Neural cell (in vitro differentiated cells): ENCODE measurements around the gene CCNK. TPM values are rescaled to one million over a fixed set of nuclear protein-coding genes. Genes with fewer than 3 reads are reported as not detected.

Experiments
- H2AFZ ChIP-seq: fragments of 200-600, 300-800 bp; sonication (generic), shearing (Covaris generic); 2 replicates; pipeline ENCODE4 v1.6.0; 2014; ENCODE audit warnings: low read depth, mild to moderate bottlenecking, antibody characterized with exemption, low read length, moderate library complexity
- H3F3A ChIP-seq: fragments of 200-600 bp; shearing (Covaris generic); 2 replicates; pipeline ENCODE4 v1.6.1; 2016; ENCODE audit warnings: mild to moderate bottlenecking, moderate library complexity, mixed read lengths, antibody characterized with exemption, low read length; ENCODE audit not compliant: insufficient read depth, poor library complexity, severe bottlenecking
- H3K27ac ChIP-seq: fragments of 200-600, 300-800 bp; sonication (generic), shearing (Covaris generic); 2 replicates; pipeline ENCODE4 v1.5.1; 2014; ENCODE audit warnings: mild to moderate bottlenecking, low read length, moderate library complexity
- H3K27me3 ChIP-seq: fragments of 300-800, 200-600 bp; sonication (generic), shearing (Covaris generic); 2 replicates; pipeline ENCODE4 v1.6.0; 2014; ENCODE audit warnings: mild to moderate bottlenecking, low read depth, low read length, moderate library complexity; ENCODE audit not compliant: insufficient read depth
- H3K36me3 ChIP-seq: fragments of 300-800, 200-600 bp; sonication (generic), shearing (Covaris generic); 2 replicates; pipeline ENCODE4 v1.5.1; 2014; ENCODE audit warnings: mild to moderate bottlenecking, antibody characterized with exemption, low read length, moderate library complexity; ENCODE audit not compliant: insufficient read depth
- H3K4me2 ChIP-seq: fragments of 300-800, 200-600 bp; sonication (generic), shearing (Covaris generic); 2 replicates; pipeline ENCODE4 v1.6.0; 2014; ENCODE audit warnings: mild to moderate bottlenecking, low read length
- H3K4me3 ChIP-seq: fragments of 300-800, 200-600 bp; sonication (generic), shearing (Covaris generic); 2 replicates; pipeline ENCODE4 v1.5.1; 2014; ENCODE audit warnings: mild to moderate bottlenecking, low read length, moderate library complexity
- H3K79me2 ChIP-seq: fragments of 200-600 bp; shearing (Covaris generic); replicated peaks from 2 replicates; pipeline ENCODE4 v1.6.0; 2014; ENCODE audit warnings: mild to moderate bottlenecking, low read length, moderate library complexity; ENCODE audit not compliant: insufficient read depth
- H3K9ac ChIP-seq: fragments of 300-800, 200-600 bp; sonication (generic), shearing (Covaris generic); 2 replicates; pipeline ENCODE4 v1.6.1; 2016; ENCODE audit warnings: mild to moderate bottlenecking, low read length, mixed read lengths
- H3K9me2 ChIP-seq: fragments of 200-600 bp; shearing (Covaris generic); 2 replicates; pipeline ENCODE4 v1.6.1; 2016; ENCODE audit warnings: mild to moderate bottlenecking, low read length, mixed read lengths; ENCODE audit not compliant: insufficient read depth
- H3K9me3 ChIP-seq: fragments of 200-600, 300-800 bp; sonication (generic), shearing (Covaris generic); 2 replicates; pipeline ENCODE4 v1.6.1; 2016; ENCODE audit warnings: mild to moderate bottlenecking, mixed run types, low read length, moderate library complexity, mixed read lengths
- H4K20me1 ChIP-seq: fragments of 200-600 bp; shearing (Covaris generic); 2 replicates; pipeline ENCODE4 v1.6.1; 2016; ENCODE audit warnings: mild to moderate bottlenecking, mixed run types; ENCODE audit not compliant: insufficient read depth
- EP300 ChIP-seq: fragments of 450-650 bp; conservative IDR thresholded peaks from 2 replicates; pipeline ENCODE4 v1.6.1; 2014; ENCODE audit warnings: antibody characterized with exemption, mild to moderate bottlenecking, moderate library complexity; ENCODE audit not compliant: poor library complexity, severe bottlenecking
- EZH2 ChIP-seq: fragments of 200-600, 300-800 bp; shearing (Covaris generic), sonication (generic); IDR thresholded peaks from 2 replicates; pipeline ENCODE4 v1.6.1; 2014; ENCODE audit warnings: antibody characterized with exemption, low read length, borderline replicate concordance, mild to moderate bottlenecking; ENCODE audit not compliant: insufficient read depth, poor library complexity, severe bottlenecking
- MXI1 ChIP-seq: fragments of 450-650 bp; conservative IDR thresholded peaks from 2 replicates; pipeline ENCODE4 v1.6.1; 2014; ENCODE audit warnings: antibody characterized with exemption, mild to moderate bottlenecking; ENCODE audit not compliant: poor library complexity, severe bottlenecking
- POLR2AphosphoS5 ChIP-seq: IDR thresholded peaks from 2 replicates; pipeline ENCODE4 v1.6.1; 2012
- RAD21 ChIP-seq: fragments of 450-650 bp; conservative IDR thresholded peaks from 2 replicates; pipeline ENCODE4 v1.6.1; 2014; ENCODE audit warnings: antibody characterized with exemption, mild to moderate bottlenecking, moderate library complexity
- SMC3 ChIP-seq: fragments of 450-650 bp; conservative IDR thresholded peaks from 2 replicates; pipeline ENCODE4 v1.6.1; 2014; ENCODE audit warnings: antibody characterized with exemption, mild to moderate bottlenecking, moderate library complexity; ENCODE audit not compliant: poor library complexity
- TAF1 ChIP-seq: IDR thresholded peaks from 2 replicates; pipeline ENCODE4 v1.6.1; 2012; ENCODE audit warnings: low read depth
- polyA plus RNA-seq: library from polyadenylated mRNA; depleted of rRNA; stranded (reverse); fragments of >200 nt; gene quantifications from 2 replicates; pipeline ENCODE4 v1.2.3, GENCODE V29; 2014
- TF ChIP-seq, protein P1 (sequence below): fragments of 450-650 bp; IDR thresholded peaks from 2 replicates; pipeline ENCODE4 v1.5.1; 2014; ENCODE audit warnings: antibody characterized with exemption, mild to moderate bottlenecking, moderate library complexity; ENCODE audit not compliant: poor library complexity, severe bottlenecking
- TF ChIP-seq, protein P2 (sequence below): IDR thresholded peaks from 2 replicates; pipeline ENCODE4 v1.6.1; 2012; ENCODE audit warnings: borderline replicate concordance

The CCNK gene
- polyA plus RNA-seq, 1 donor from 2014 or later, result 11.2 TPM

DNA sequence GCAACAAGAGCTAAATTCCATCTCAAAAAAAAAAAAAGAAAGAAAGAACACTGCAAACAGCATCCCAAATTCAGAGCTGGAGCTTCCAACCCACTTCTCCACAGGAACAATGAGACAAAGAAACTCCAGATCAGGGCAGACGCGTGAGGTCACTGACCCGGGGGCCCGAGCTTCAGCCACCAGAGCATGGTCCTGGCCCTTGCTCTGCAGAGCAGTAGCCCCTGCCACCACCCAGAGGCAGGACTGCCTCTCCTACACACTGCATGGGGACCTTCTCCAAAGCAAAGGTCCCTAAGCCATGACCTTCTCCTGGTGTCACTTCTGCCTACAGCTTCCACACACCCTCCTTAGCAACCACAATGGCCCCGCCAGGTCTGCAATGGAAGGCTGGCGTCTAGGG is 53.1 kb downstream of the CCNK start:
- Histone ChIP-seq H3K9ac (no peak overlapping the region), H4K20me1 (no peaks in the 10 kb centered on the region), H3K4me3 (no peak overlapping the region), H3K27me3 (no peaks in the 10 kb centered on the region), H3K79me2 (peaks cover 6% of the 10 kb centered on the region), H2AFZ (no peak overlapping the region), H3F3A (no peaks in the 10 kb centered on the region), H3K9me2 (no peaks in the 10 kb centered on the region), H3K4me2 (no peak overlapping the region), H3K9me3 (no peaks in the 10 kb centered on the region), H3K27ac (no peak overlapping the region), H3K36me3 (no peaks in the 10 kb centered on the region)
- TF ChIP-seq, protein P1, sequence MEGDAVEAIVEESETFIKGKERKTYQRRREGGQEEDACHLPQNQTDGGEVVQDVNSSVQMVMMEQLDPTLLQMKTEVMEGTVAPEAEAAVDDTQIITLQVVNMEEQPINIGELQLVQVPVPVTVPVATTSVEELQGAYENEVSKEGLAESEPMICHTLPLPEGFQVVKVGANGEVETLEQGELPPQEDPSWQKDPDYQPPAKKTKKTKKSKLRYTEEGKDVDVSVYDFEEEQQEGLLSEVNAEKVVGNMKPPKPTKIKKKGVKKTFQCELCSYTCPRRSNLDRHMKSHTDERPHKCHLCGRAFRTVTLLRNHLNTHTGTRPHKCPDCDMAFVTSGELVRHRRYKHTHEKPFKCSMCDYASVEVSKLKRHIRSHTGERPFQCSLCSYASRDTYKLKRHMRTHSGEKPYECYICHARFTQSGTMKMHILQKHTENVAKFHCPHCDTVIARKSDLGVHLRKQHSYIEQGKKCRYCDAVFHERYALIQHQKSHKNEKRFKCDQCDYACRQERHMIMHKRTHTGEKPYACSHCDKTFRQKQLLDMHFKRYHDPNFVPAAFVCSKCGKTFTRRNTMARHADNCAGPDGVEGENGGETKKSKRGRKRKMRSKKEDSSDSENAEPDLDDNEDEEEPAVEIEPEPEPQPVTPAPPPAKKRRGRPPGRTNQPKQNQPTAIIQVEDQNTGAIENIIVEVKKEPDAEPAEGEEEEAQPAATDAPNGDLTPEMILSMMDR, result no peak
- TF ChIP-seq EP300 (no peak), SMC3 (no peak), EZH2 (no peak), TAF1 (no peak), MXI1 (no peak), POLR2AphosphoS5 (no peak), RAD21 (no peak)
- TF ChIP-seq, protein P2, sequence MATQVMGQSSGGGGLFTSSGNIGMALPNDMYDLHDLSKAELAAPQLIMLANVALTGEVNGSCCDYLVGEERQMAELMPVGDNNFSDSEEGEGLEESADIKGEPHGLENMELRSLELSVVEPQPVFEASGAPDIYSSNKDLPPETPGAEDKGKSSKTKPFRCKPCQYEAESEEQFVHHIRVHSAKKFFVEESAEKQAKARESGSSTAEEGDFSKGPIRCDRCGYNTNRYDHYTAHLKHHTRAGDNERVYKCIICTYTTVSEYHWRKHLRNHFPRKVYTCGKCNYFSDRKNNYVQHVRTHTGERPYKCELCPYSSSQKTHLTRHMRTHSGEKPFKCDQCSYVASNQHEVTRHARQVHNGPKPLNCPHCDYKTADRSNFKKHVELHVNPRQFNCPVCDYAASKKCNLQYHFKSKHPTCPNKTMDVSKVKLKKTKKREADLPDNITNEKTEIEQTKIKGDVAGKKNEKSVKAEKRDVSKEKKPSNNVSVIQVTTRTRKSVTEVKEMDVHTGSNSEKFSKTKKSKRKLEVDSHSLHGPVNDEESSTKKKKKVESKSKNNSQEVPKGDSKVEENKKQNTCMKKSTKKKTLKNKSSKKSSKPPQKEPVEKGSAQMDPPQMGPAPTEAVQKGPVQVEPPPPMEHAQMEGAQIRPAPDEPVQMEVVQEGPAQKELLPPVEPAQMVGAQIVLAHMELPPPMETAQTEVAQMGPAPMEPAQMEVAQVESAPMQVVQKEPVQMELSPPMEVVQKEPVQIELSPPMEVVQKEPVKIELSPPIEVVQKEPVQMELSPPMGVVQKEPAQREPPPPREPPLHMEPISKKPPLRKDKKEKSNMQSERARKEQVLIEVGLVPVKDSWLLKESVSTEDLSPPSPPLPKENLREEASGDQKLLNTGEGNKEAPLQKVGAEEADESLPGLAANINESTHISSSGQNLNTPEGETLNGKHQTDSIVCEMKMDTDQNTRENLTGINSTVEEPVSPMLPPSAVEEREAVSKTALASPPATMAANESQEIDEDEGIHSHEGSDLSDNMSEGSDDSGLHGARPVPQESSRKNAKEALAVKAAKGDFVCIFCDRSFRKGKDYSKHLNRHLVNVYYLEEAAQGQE, result no peak

DNA sequence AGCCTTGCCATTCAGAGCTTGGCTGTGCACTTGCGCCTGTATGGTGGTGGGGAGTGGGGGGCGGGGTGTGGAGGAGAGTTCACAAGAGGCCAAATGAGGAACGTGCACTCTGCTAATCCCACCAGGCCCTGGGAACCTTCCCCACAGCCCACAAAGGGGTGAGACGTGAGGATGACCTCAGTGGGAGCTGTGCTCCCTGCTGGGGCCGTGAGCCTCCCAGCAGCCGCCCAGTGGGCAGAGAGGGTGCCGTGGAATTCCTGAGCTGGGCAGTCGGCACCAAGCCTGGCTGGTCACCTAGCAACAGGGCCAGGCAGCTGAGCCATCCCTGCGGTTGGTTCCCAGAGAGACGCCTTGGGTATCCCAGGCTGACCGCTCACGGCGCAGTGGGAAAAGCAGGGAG is 53.7 kb downstream of the CCNK start:
- Histone ChIP-seq H3F3A (no peaks in the 10 kb centered on the region), H3K27me3 (no peaks in the 10 kb centered on the region), H3K79me2 (peaks cover 6% of the 10 kb centered on the region), H2AFZ (no peak overlapping the region), H3K4me2 (no peak overlapping the region), H4K20me1 (no peaks in the 10 kb centered on the region), H3K27ac (no peak overlapping the region), H3K9ac (no peak overlapping the region), H3K4me3 (no peak overlapping the region), H3K9me3 (no peaks in the 10 kb centered on the region), H3K9me2 (no peaks in the 10 kb centered on the region), H3K36me3 (no peaks in the 10 kb centered on the region)
- TF ChIP-seq EP300 (no peak), SMC3 (no peak), RAD21 (no peak), TAF1 (no peak), POLR2AphosphoS5 (no peak), EZH2 (no peak)
- TF ChIP-seq, protein P2, result no peak
